ENCODE measurements around the gene LARP7. TPM values are rescaled to one million over a fixed set of nuclear protein-coding genes. Genes with fewer than 3 reads are reported as not detected.
"Not testable (repeated sequence)": the region's sequence is repeated elsewhere in the genome, so short reads cannot be mapped to it uniquely, and the experiment has no call there.

The LARP7 gene
- 10 to 100 TPM; 32.9 to 51.7 TPM for total RNA-seq
- 59.0 to 84.6 reads per million in 2 donors for total RNA-seq

DNA sequence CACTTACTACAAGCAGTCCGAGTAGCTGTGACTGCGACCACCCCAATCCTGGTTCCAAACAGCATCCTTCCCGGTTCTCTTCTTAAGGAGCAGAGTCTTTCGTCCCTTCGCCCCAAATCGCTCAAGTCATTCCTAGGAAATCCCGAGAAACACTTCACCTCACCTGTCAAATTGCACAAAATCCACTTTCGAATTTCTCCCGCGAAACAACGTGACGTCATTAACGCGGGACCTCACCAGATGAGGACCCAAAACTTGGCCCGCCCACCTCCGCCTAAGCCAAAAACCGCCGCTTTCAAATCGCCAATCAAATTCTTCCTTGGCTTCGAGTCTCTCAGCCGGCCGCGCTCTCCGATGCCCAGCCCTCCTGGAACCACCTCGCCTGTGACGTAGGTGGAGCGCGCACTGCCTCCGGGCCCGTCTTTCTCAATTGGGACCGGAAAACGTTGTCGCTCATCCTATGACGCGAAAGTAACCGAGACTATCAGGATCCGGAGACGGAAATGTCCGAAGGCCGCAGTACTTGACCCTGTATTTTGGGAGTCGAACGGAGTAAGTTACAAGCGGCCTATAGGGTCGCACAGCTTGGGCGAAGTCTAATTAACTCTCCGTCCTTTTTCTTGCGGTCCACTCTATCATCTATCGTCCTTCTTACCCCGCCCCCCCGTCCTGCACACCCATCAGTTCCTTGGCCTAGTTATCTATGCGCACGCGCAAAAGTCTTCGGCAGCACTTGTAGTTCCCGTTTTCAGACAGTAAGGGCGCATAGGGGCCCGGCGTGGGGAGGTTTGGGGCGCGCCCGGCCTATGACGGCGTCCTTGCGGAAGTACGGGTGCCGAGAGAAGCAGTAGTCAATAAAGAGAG, at the start of gene LARP7, which contains the start of gene ZGRF1:
Gene LARP7 (plus strand): TSS at position 456 of the 864 bp plus-strand sequence. CDS start 7,527 bp downstream, outside the sequence.
Gene ZGRF1 (minus strand): TSS at position 222 of the 864 bp plus-strand sequence. CDS start 3,733 bp downstream, outside the sequence.
- H3K9me3 ChIP-seq (ENCODE audit: control insufficient read depth, low read length, poor library complexity, severe bottlenecking): no peaks in the 10 kb centered on the region
- ATAC-seq: peak; percentile 90
- DNase-seq: peak; percentile 92 to 97 (median 97)
- peaks cover 14% of the 10 kb centered on the region for H3K4me1 Mint-ChIP-seq
- H3K4me3 Mint-ChIP-seq: no peak within 1 kb of the TSS
- no peak within 1 kb of the TSS for H3K27ac Mint-ChIP-seq
- no peaks in the 10 kb centered on the region for H3K27me3 Mint-ChIP-seq
- peaks cover 5% of the 10 kb centered on the region for H3K36me3 Mint-ChIP-seq (ENCODE audit: low read depth)

- Mint-ChIP-seq H3K36me3 (ENCODE audit: low read depth) (no peaks in the 10 kb centered on the region), H3K4me1 (peaks cover 3% of the 10 kb centered on the region), H3K4me3 (no peak overlapping the region), H3K27ac (no peak overlapping the region), H3K27me3 (no peaks in the 10 kb centered on the region)
- ATAC-seq (no peak), DNase-seq (no peak)
- H3K9me3 ChIP-seq (ENCODE audit: control insufficient read depth, low read length, poor library complexity, severe bottlenecking): no peaks in the 10 kb centered on the region
Measured at GRCh38 chr4:112589206-112589605, 47.7 kb upstream of the LARP7 start.

DNA sequence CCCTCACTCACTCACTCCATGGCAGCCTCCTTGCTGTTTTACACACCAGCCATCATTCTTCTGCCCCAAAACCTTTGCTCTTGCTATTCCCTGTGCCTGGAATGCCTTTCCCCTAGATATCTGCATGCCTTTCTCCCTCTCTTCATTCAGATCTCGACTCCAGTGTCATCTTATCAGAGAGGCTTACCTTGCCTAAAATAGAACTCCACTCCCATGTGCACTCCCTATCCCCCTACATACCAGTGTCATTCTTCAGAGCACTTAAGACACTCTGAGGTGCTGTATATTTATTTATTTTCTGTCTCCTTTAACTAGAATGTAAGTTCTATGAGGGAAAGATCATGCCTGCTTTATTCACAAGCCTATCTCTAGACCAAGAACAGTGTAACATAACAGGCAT, 45.4 kb upstream of the LARP7 start:
- no peaks in the 10 kb centered on the region for H3K27me3 Mint-ChIP-seq
- no peak overlapping the region for H3K27ac Mint-ChIP-seq
- ATAC-seq (no peak), DNase-seq (no peak)
- H3K36me3 Mint-ChIP-seq (ENCODE audit: low read depth): no peaks in the 10 kb centered on the region
- no peak overlapping the region for H3K4me3 Mint-ChIP-seq
- no peaks in the 10 kb centered on the region for H3K9me3 ChIP-seq (ENCODE audit: control insufficient read depth, low read length, poor library complexity, severe bottlenecking)
- peaks cover 3% of the 10 kb centered on the region for H3K4me1 Mint-ChIP-seq

- ATAC-seq: no peak
- Mint-ChIP-seq H3K36me3 (ENCODE audit: low read depth) (no peaks in the 10 kb centered on the region), H3K4me3 (no peak overlapping the region), H3K4me1 (peaks cover 3% of the 10 kb centered on the region), H3K27me3 (no peaks in the 10 kb centered on the region), H3K27ac (no peak overlapping the region)
- no peaks in the 10 kb centered on the region for H3K9me3 ChIP-seq (ENCODE audit: control insufficient read depth, low read length, poor library complexity, severe bottlenecking)
- DNase-seq: no peak
Measured at GRCh38 chr4:112592717-112593116, 44.2 kb upstream of the LARP7 start.

- Mint-ChIP-seq H3K4me3 (no peak overlapping the region), H3K27me3 (no peaks in the 10 kb centered on the region), H3K27ac (no peak overlapping the region), H3K4me1 (peaks cover 3% of the 10 kb centered on the region), H3K36me3 (ENCODE audit: low read depth) (no peaks in the 10 kb centered on the region)
- H3K9me3 ChIP-seq (ENCODE audit: control insufficient read depth, low read length, poor library complexity, severe bottlenecking): no peaks in the 10 kb centered on the region
- ATAC-seq (no peak), DNase-seq (no peak)
Measured at GRCh38 chr4:112593438-112594133, 43.4 kb upstream of the LARP7 start.

- no peak overlapping the region for H3K4me3 Mint-ChIP-seq
- H3K9me3 ChIP-seq (ENCODE audit: control insufficient read depth, low read length, poor library complexity, severe bottlenecking): no peaks in the 10 kb centered on the region
- H3K27ac Mint-ChIP-seq: no peak overlapping the region
- no peak for ATAC-seq
- H3K27me3 Mint-ChIP-seq: no peaks in the 10 kb centered on the region
- H3K4me1 Mint-ChIP-seq: no peaks in the 10 kb centered on the region
- DNase-seq: no peak
- H3K36me3 Mint-ChIP-seq (ENCODE audit: low read depth): no peaks in the 10 kb centered on the region
Measured at GRCh38 chr4:112594993-112595392, 42.0 kb upstream of the LARP7 start.

GRCh38 chr4:112604589-112604988, 32.4 kb upstream of the LARP7 start:
- H3K4me1 Mint-ChIP-seq: no peaks in the 10 kb centered on the region
- H3K27ac Mint-ChIP-seq: no peak overlapping the region
- no peaks in the 10 kb centered on the region for H3K36me3 Mint-ChIP-seq (ENCODE audit: low read depth)
- H3K4me3 Mint-ChIP-seq: no peak overlapping the region
- DNase-seq (peak in 1 of 3 donors; percentile 24), ATAC-seq (peak; percentile 71)
- no peaks in the 10 kb centered on the region for H3K27me3 Mint-ChIP-seq
- no peaks in the 10 kb centered on the region for H3K9me3 ChIP-seq (ENCODE audit: control insufficient read depth, low read length, poor library complexity, severe bottlenecking)

- not testable (repeated sequence) for ATAC-seq; H3K9me3 ChIP-seq (ENCODE audit: control insufficient read depth, low read length, poor library complexity, severe bottlenecking); H3K4me1 Mint-ChIP-seq; H3K4me3 Mint-ChIP-seq; H3K27ac Mint-ChIP-seq; H3K36me3 Mint-ChIP-seq (ENCODE audit: low read depth); H3K27me3 Mint-ChIP-seq; DNase-seq
Measured at GRCh38 chr4:112612814-112613213, 24.1 kb upstream of the LARP7 start.

DNA sequence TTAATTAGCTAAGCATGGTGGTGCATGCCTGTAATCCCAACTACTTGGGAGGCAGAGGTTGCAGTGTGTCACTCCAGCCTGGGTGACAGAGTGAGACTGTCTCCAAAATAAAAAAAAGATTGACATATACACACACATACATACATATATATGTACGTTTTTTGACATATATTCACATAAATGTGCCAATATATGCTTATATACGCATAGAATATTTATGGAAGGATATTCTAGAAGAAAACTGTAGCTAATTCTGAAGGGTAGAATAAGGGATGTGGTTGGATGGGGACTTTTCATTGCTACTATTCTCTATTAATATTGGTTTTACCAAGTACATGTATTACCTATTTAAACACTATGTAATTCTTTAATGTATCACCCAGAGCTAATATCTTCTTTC, 20.0 kb upstream of the LARP7 start:
- DNase-seq (no peak), ATAC-seq (no peak)
- Mint-ChIP-seq H3K27ac (peak overlapping the region; percentile 39), H3K27me3 (no peaks in the 10 kb centered on the region), H3K4me3 (no peak overlapping the region), H3K36me3 (ENCODE audit: low read depth) (no peaks in the 10 kb centered on the region), H3K4me1 (no peaks in the 10 kb centered on the region)
- H3K9me3 ChIP-seq (ENCODE audit: control insufficient read depth, low read length, poor library complexity, severe bottlenecking): no peaks in the 10 kb centered on the region

DNA sequence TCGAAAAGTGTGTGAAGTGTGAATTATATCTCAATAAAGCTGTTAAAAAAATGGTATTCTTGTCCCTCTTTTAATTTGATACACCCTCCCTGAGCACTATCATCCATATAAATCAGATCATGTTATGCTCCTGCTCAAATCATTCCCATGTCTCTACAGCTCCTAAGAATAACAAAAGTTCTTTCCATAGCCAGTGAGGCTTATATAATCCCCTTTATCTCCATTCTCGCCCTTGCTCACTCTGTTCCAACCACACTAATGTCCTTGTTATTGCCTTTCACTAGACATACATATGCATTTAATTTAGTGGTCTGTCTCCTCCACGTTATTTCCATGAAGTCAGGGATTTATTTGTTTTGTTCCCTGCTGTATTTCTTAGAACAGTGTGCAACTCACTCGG, 10.7 kb upstream of the LARP7 start:
- Mint-ChIP-seq H3K27ac (no peak overlapping the region), H3K27me3 (no peaks in the 10 kb centered on the region), H3K4me1 (no peaks in the 10 kb centered on the region), H3K4me3 (no peak overlapping the region), H3K36me3 (ENCODE audit: low read depth) (peaks cover 3% of the 10 kb centered on the region)
- ATAC-seq (no peak), DNase-seq (no peak)
- no peaks in the 10 kb centered on the region for H3K9me3 ChIP-seq (ENCODE audit: control insufficient read depth, low read length, poor library complexity, severe bottlenecking)

GRCh38 chr4:112633477-112634235, 3.3 kb upstream of the LARP7 start:
- DNase-seq (no peak), ATAC-seq (no peak)
- no peaks in the 10 kb centered on the region for H3K36me3 Mint-ChIP-seq (ENCODE audit: low read depth)
- H3K27ac Mint-ChIP-seq: no peak overlapping the region
- peaks cover 3% of the 10 kb centered on the region for H3K4me1 Mint-ChIP-seq
- H3K27me3 Mint-ChIP-seq: no peaks in the 10 kb centered on the region
- H3K4me3 Mint-ChIP-seq: no peak overlapping the region
- no peaks in the 10 kb centered on the region for H3K9me3 ChIP-seq (ENCODE audit: control insufficient read depth, low read length, poor library complexity, severe bottlenecking)

GRCh38 chr4:112637552-112637866, 566 bp downstream of the LARP7 start:
- no peak overlapping the region for H3K4me3 Mint-ChIP-seq
- no peak overlapping the region for H3K27ac Mint-ChIP-seq
- H3K9me3 ChIP-seq (ENCODE audit: control insufficient read depth, low read length, poor library complexity, severe bottlenecking): no peaks in the 10 kb centered on the region
- H3K27me3 Mint-ChIP-seq: no peaks in the 10 kb centered on the region
- H3K36me3 Mint-ChIP-seq (ENCODE audit: low read depth): peaks cover 6% of the 10 kb centered on the region
- DNase-seq (no peak), ATAC-seq (no peak)
- H3K4me1 Mint-ChIP-seq: peaks cover 15% of the 10 kb centered on the region

- ATAC-seq: no peak
- H3K27ac Mint-ChIP-seq: peak overlapping the region; percentile 78
- no peaks in the 10 kb centered on the region for H3K9me3 ChIP-seq (ENCODE audit: control insufficient read depth, low read length, poor library complexity, severe bottlenecking)
- no peaks in the 10 kb centered on the region for H3K27me3 Mint-ChIP-seq
- H3K4me3 Mint-ChIP-seq: no peak overlapping the region
- H3K4me1 Mint-ChIP-seq: peaks cover 24% of the 10 kb centered on the region
- DNase-seq: no peak
- H3K36me3 Mint-ChIP-seq (ENCODE audit: low read depth): peaks cover 10% of the 10 kb centered on the region
Measured at GRCh38 chr4:112642526-112642925, 5.6 kb downstream of the LARP7 start.

All from T-helper 17 cell (primary cell).